Fibroblast of lung (primary cell): ENCODE data around the gene RPL14. TPM values are rescaled to one million over a fixed set of nuclear protein-coding genes. Genes with fewer than 3 reads are reported as not detected.
"Not testable (repeated sequence)": the region's sequence is repeated elsewhere in the genome, so short reads cannot be mapped to it uniquely, and the experiment has no call there.

ENCODE experiments used
- DNase-seq, 2 donors: peaks; one replicate each; pipeline versions ENCODE4 v3.0.0 to v3.0.0-alpha.2; 2010; ENCODE audit warnings: low read depth in 2 of 2
- H2AFZ ChIP-seq: 2 replicates; pipeline ENCODE4 v1.5.1; 2012; ENCODE audit warnings: low read length, control low read depth, inconsistent platforms
- H3K27ac ChIP-seq: 2 replicates; pipeline ENCODE4 v1.5.1; 2011; ENCODE audit warnings: low read length, control low read depth; ENCODE audit not compliant: insufficient read depth
- H3K27me3 ChIP-seq: 2 replicates; pipeline ENCODE4 v1.5.1; 2011; ENCODE audit warnings: mild to moderate bottlenecking, low read length; ENCODE audit not compliant: control insufficient read depth, insufficient read depth
- H3K36me3 ChIP-seq: 2 replicates; pipeline ENCODE4 v1.5.1; 2011; ENCODE audit warnings: low read length; ENCODE audit not compliant: control insufficient read depth, insufficient read depth
- H3K4me1 ChIP-seq: 2 replicates; pipeline ENCODE4 v1.5.1; 2011; ENCODE audit warnings: low read length; ENCODE audit not compliant: control insufficient read depth, insufficient read depth; ENCODE audit errors: extremely low read depth
- H3K4me2 ChIP-seq: 2 replicates; pipeline ENCODE4 v1.5.1; 2011; ENCODE audit warnings: low read length, control low read depth; ENCODE audit not compliant: insufficient read depth; ENCODE audit errors: extremely low read depth
- H3K4me3 ChIP-seq, 4 experiments: fragments of 200-600 bp in 1 of 4; sonication (generic) in 1 of 4; replicated peaks in 1 of 4; 2 replicates each; pipeline ENCODE4 v1.5.1; 2011 to 2016; ENCODE audit warnings: low read length in 4 of 4, low read depth in 3 of 4, mild to moderate bottlenecking in 3 of 4, control low read depth in 2 of 4, inconsistent platforms in 1 of 4, mixed read lengths in 1 of 4; ENCODE audit not compliant: insufficient read depth in 1 of 4; ENCODE audit errors: control extremely low read depth in 1 of 4
- H3K79me2 ChIP-seq: 2 replicates; pipeline ENCODE4 v1.5.1; 2012; ENCODE audit warnings: mild to moderate bottlenecking, low read length, inconsistent platforms; ENCODE audit not compliant: control insufficient read depth, insufficient read depth
- H3K9ac ChIP-seq: 2 replicates; pipeline ENCODE4 v1.5.1; 2011; ENCODE audit warnings: mild to moderate bottlenecking, low read length, control low read depth; ENCODE audit not compliant: insufficient read depth
- H3K9me3 ChIP-seq: 2 replicates; pipeline ENCODE4 v1.5.1; 2012; ENCODE audit warnings: low read depth, low read length; ENCODE audit not compliant: control insufficient read depth, insufficient read depth
- H4K20me1 ChIP-seq: 2 replicates; pipeline ENCODE4 v1.5.1; 2011; ENCODE audit warnings: low read length; ENCODE audit not compliant: control insufficient read depth, insufficient read depth; ENCODE audit errors: extremely low read depth
- CTCF ChIP-seq, 2 donors: IDR thresholded peaks in 1 of 2; conservative IDR thresholded peaks in 1 of 2; 1 replicate in 1 of 2; 2 replicates in 1 of 2; pipeline ENCODE4 v1.5.1; 2011 to 2012; ENCODE audit warnings: low read length in 2 of 2, control low read depth in 1 of 2, inconsistent platforms in 1 of 2, low read depth in 1 of 2, mild to moderate bottlenecking in 1 of 2
- EZH2 ChIP-seq: IDR thresholded peaks from 2 replicates; pipeline ENCODE4 v1.5.1; 2012; ENCODE audit warnings: low read length, control low read depth, mild to moderate bottlenecking; ENCODE audit errors: missing control alignments
- polyA plus RNA-seq, 2 donors: library from polyadenylated mRNA; depleted of rRNA in 1 of 2; stranded (reverse) in 1 of 2; unstranded in 1 of 2; fragments of >200 nt; gene quantifications; 2 replicates each; pipeline ENCODE4 v1.2.1, GENCODE V29; 2011 to 2012; ENCODE audit warnings: missing spikeins in 1 of 2
- total RNA-seq: library from RNA; depleted of rRNA; stranded (reverse); fragments of >200 nt; gene quantifications from 2 replicates; pipeline ENCODE4 v1.2.1, GENCODE V29; 2014

The RPL14 gene
- total and polyA plus RNA-seq, 2 donors (not counting 1 experiment from before 2014, with no cell fraction given) = 314 to 658 TPM

DNA sequence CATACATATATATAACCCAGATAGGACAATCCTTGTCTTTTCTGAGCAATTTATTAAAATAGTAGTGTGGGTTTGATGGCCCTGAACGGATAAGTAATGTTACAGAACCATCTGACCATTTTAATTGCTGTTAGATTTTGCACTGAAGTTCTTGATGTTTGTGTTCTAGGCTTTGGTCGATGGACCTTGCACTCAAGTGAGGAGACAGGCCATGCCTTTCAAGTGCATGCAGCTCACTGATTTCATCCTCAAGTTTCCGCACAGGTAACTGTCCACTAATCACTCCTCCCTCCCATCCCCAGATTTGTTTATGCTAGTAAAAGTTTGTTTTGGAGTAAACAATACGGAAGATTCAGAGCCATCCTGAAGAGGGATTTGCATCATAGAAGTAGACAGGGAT, 1.3 kb downstream of the RPL14 start:
- Histone ChIP-seq H3K9me3 (no peaks in the 10 kb centered on the region), H3K27ac (no peak overlapping the region), H3K4me3 (peak overlapping the region; percentile 33 to 98 (median 92)), H2AFZ (no peak overlapping the region), H3K4me1 (peaks cover 5% of the 10 kb centered on the region), H3K27me3 (no peaks in the 10 kb centered on the region), H3K9ac (no peak overlapping the region), H3K4me2 (peak overlapping the region; percentile 100), H4K20me1 (peaks cover 1% of the 10 kb centered on the region), H3K36me3 (peaks cover 7% of the 10 kb centered on the region), H3K79me2 (peaks cover 30% of the 10 kb centered on the region)
- TF ChIP-seq CTCF (conservative IDR thresholded peaks at IDR 0.05 in 1 of 2, IDR thresholded peaks at IDR 0.05 in 1 of 2; ENCODE audit: low read depth in 1 of 2, low read length in 2 of 2) (no peak), EZH2 (no peak)
- DNase-seq = no peak

GRCh38 chr3:40460481-40460880, 3.3 kb downstream of the RPL14 start:
- H3K36me3 ChIP-seq = peaks cover 13% of the 10 kb centered on the region
- DNase-seq, H4K20me1 ChIP-seq, H3K9ac ChIP-seq, H3K27ac ChIP-seq, H3K4me2 ChIP-seq, H3K27me3 ChIP-seq, H3K4me1 ChIP-seq, H3K9me3 ChIP-seq, H2AFZ ChIP-seq, H3K4me3 ChIP-seq: not testable (repeated sequence)
- H3K79me2 ChIP-seq = peaks cover 30% of the 10 kb centered on the region

GRCh38 chr3:40461161-40461560, 4.0 kb downstream of the RPL14 start:
- H3K27me3 ChIP-seq = no peaks in the 10 kb centered on the region
- H4K20me1 ChIP-seq = peaks cover 1% of the 10 kb centered on the region

DNA sequence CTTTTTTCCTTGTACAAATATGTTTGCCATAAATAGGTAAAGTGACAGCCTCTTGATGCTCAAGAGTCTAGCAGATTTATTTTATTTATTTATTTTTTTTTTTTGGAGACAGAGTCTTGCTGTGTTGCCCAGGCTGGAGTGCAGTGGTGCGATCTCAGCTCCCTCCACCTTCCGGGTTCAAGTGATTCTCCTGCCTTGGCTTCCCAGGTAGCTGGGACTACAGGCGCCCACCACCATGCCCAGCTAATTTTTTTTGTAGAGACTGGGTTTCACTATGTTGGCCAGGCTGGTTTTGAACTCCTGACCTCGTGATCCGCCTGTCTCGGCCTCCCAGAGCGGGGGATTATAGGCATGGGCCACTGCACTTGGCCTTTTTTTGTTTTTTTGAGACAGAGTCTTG, 5.7 kb downstream of the RPL14 start:
- H3K4me1 ChIP-seq, H3K27me3 ChIP-seq, H3K27ac ChIP-seq, H4K20me1 ChIP-seq, H2AFZ ChIP-seq, H3K4me2 ChIP-seq, H3K9me3 ChIP-seq, H3K4me3 ChIP-seq, H3K9ac ChIP-seq, DNase-seq: not testable (repeated sequence)
- Histone ChIP-seq H3K79me2 (peaks cover 23% of the 10 kb centered on the region), H3K36me3 (peaks cover 13% of the 10 kb centered on the region)

More at GRCh38 chr3:40461161-40461560, 4.0 kb downstream of the RPL14 start:
- H3K79me2 ChIP-seq = peaks cover 30% of the 10 kb centered on the region
- H3K4me2 ChIP-seq = no peak overlapping the region
- peaks cover 5% of the 10 kb centered on the region for H3K4me1 ChIP-seq
- H2AFZ ChIP-seq = no peak overlapping the region
- H3K27ac ChIP-seq = no peak overlapping the region
- peaks cover 13% of the 10 kb centered on the region for H3K36me3 ChIP-seq
- DNase-seq = no peak
- TF ChIP-seq CTCF (conservative IDR thresholded peaks at IDR 0.05 in 1 of 2, IDR thresholded peaks at IDR 0.05 in 1 of 2; ENCODE audit: low read depth in 1 of 2, low read length in 2 of 2) (no peak), EZH2 (no peak)
- H3K9ac ChIP-seq = no peak overlapping the region
- H3K4me3 ChIP-seq = no peak overlapping the region
- H3K9me3 ChIP-seq = no peaks in the 10 kb centered on the region
